Activated CD8-positive, alpha-beta T cell treated with anti-CD3 and anti-CD28 coated beads for 36 hours (primary cell): ENCODE results near the gene TBCA. TPM values are rescaled to one million over a fixed set of nuclear protein-coding genes. Genes with fewer than 3 reads are reported as not detected.
A peak's percentile ranks its signal among the peaks of the same experiment; 100 is the strongest.

ENCODE experiments used
- ATAC-seq: fragments of 200-7000 bp; cut with Tn5 transposase; one replicate; pipeline ENCODE4 v1.10.0; 2021; ENCODE audit warnings: mild to moderate bottlenecking, moderate library complexity
- CTCF ChIA-PET: fragments of 350-600 bp; sonication (Branson Sonifier 250); formaldehyde crosslinking; loops from one replicate; lab custom pipeline; 2021; ENCODE audit warnings: antibody characterized with exemption; lab: Charles Lee
- POLR2A ChIA-PET: fragments of 350-600 bp; sonication (Branson Sonifier 250); formaldehyde crosslinking; loops from one replicate; lab custom pipeline; 2021; ENCODE audit warnings: antibody characterized with exemption; lab: Charles Lee
- DNase-seq: peaks from one replicate; pipeline ENCODE4 v3.0.0-alpha.2; 2020
- H3K27ac Mint-ChIP-seq: one replicate; pipeline ENCODE4 v1.8.0; 2021; ENCODE audit warnings: mild to moderate bottlenecking, mixed read lengths
- H3K27me3 Mint-ChIP-seq: one replicate; pipeline ENCODE4 v1.8.0; 2021; ENCODE audit warnings: mixed read lengths
- H3K36me3 Mint-ChIP-seq: one replicate; pipeline ENCODE4 v1.8.0; 2021; ENCODE audit warnings: low read depth, mixed read lengths
- H3K4me1 Mint-ChIP-seq: one replicate; pipeline ENCODE4 v1.8.0; 2021; ENCODE audit warnings: low read depth, mixed read lengths
- H3K4me3 Mint-ChIP-seq: one replicate; pipeline ENCODE4 v1.8.0; 2021; ENCODE audit warnings: mild to moderate bottlenecking, moderate library complexity, mixed read lengths
- H3K9me3 Mint-ChIP-seq: one replicate; pipeline ENCODE4 v1.8.0; 2021; ENCODE audit warnings: mixed read lengths
- intact Hi-C: fragments of 100-400 bp; cut with micrococcal nuclease; formaldehyde crosslinking; loops from one replicate; pipeline ENCODE4 v1.10.0; 2022
- total RNA-seq, 2 experiments: library from RNA; stranded (reverse); gene quantifications; one replicate each; pipeline ENCODE4 v1.2.3, GENCODE V29; 2021
- TF ChIP-seq, protein P1 (sequence below): fragments of 200-600 bp; IDR thresholded peaks from one replicate; pipeline ENCODE4 v1.8.0; 2022; ENCODE audit warnings: antibody characterized with exemption, mild to moderate bottlenecking

The TBCA gene
- total RNA-seq, 2 experiments from 2014 or later, result 192 to 196 TPM

DNA sequence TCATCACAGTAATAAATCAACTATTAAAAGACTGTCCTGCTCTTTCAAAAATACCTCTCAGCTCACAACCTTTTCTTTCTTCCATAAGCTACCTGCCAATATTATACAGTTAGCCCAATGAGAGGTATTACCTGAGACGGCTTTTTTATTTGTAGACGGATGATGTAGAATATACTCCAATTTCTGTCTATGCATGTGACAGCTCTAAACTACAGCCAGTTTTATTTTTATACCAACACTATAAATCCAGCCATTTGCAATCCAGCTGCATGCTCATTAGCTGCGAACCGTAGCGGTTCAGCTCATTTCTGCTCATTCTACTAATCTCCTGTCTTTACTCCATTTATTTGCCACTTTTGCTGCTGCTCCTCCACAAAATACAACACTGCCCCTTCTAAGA lies 51.2 kb downstream of the TBCA start:
- Mint-ChIP-seq H3K27ac (no peak overlapping the region), H3K27me3 (no peaks in the 10 kb centered on the region), H3K9me3 (no peaks in the 10 kb centered on the region), H3K36me3 (peaks cover 12% of the 10 kb centered on the region), H3K4me3 (no peak overlapping the region), H3K4me1 (peaks cover 24% of the 10 kb centered on the region)
- TF ChIP-seq, protein P1, sequence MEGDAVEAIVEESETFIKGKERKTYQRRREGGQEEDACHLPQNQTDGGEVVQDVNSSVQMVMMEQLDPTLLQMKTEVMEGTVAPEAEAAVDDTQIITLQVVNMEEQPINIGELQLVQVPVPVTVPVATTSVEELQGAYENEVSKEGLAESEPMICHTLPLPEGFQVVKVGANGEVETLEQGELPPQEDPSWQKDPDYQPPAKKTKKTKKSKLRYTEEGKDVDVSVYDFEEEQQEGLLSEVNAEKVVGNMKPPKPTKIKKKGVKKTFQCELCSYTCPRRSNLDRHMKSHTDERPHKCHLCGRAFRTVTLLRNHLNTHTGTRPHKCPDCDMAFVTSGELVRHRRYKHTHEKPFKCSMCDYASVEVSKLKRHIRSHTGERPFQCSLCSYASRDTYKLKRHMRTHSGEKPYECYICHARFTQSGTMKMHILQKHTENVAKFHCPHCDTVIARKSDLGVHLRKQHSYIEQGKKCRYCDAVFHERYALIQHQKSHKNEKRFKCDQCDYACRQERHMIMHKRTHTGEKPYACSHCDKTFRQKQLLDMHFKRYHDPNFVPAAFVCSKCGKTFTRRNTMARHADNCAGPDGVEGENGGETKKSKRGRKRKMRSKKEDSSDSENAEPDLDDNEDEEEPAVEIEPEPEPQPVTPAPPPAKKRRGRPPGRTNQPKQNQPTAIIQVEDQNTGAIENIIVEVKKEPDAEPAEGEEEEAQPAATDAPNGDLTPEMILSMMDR, result no peak
- ATAC-seq (no peak), DNase-seq (no peak)
- intact Hi-C loops, result no loop called here
- ChIA-PET CTCF (no interaction called here), POLR2A (no interaction called here)

DNA sequence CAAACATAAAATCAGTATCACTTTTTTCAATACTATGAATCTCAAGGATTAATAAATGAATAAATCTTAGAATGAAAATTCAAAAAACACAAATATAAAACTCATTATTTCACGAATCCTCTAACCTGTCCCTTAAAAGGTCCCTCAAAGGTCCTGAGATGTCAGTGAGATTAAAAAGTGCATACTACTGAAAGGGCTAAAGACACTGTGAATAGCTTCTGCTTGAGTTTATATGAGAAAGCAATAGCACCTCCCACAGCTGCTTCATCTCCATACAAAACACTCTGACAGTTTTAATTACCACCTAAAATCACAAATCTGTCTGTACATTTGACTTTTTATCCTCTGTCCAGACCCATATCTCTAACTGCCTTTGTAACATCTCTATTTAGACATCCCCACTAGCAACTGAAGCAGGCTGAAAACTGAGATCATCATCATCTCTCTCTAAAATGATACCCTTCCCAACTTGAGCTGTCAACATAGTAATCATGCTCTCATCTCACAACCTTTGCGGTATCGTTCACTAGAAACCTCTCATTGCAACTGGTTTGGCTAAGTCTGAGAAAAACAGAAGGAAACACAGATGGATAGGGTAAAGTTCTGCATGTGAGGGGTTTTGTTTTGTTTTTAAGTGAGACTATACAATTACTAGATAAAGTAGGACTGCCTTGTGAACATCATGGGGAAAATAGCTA lies 56.3 kb downstream of the TBCA start:
- POLR2A ChIA-PET, result interaction anchor here (0.7 kb wide), 1 partner anchor 1766 kb away, joined by 3 read pairs; no protein-coding TSS in a partner anchor
- Mint-ChIP-seq H3K4me3 (no peak overlapping the region), H3K27me3 (no peaks in the 10 kb centered on the region), H3K36me3 (peaks cover 13% of the 10 kb centered on the region), H3K9me3 (no peaks in the 10 kb centered on the region), H3K4me1 (peaks cover 29% of the 10 kb centered on the region), H3K27ac (peak overlapping the region; percentile 66)
- TF ChIP-seq, protein P1, result no peak
- CTCF ChIA-PET, result no interaction called here
- no peak for DNase-seq
- ATAC-seq, result no peak
- intact Hi-C loops, result no loop called here

DNA sequence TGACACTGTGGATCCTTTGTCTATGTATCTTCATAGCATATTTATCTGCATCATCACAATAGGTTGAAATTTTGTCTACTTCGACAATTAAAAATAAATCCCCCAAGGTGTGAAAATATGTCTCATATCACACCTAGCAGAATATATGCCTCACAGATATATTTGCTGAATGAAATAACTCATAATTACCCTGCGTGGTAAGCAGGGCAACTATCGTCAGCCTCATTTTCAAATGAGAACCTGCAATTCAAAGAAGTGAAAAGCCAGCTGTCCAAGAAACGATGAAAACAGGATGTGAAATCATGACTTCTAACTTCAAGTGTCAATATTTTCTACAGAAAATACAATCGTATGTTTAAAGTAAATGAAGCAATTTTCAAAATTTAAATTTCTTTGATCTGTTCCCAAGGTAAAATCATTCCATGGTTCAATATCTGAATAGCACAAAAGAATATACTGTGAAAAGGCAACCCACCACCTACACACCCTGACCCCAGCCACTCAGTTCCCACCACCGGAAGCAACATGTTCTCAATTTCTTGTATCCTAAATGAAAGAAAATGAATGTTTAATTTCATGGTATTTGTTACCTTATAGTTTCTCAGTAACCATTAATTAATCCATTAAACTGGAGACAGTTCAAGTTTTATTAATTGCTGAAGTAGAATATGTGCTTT lies 57.1 kb downstream of the TBCA start:
- ATAC-seq (peak; percentile 62), DNase-seq (peak; percentile 6)
- CTCF ChIA-PET, result no interaction called here
- H3K27me3 Mint-ChIP-seq, result no peaks in the 10 kb centered on the region
- peaks cover 26% of the 10 kb centered on the region for H3K4me1 Mint-ChIP-seq
- POLR2A ChIA-PET, result interaction anchor here (0.7 kb wide), 1 partner anchor 1767 kb away, joined by 3 read pairs; no protein-coding TSS in a partner anchor
- no peaks in the 10 kb centered on the region for H3K9me3 Mint-ChIP-seq
- H3K36me3 Mint-ChIP-seq, result peaks cover 13% of the 10 kb centered on the region
- intact Hi-C loops, result no loop called here
- H3K4me3 Mint-ChIP-seq, result peak overlapping the region; percentile 11
- peak overlapping the region; percentile 79 for H3K27ac Mint-ChIP-seq
- TF ChIP-seq, protein P1, result no peak

DNA sequence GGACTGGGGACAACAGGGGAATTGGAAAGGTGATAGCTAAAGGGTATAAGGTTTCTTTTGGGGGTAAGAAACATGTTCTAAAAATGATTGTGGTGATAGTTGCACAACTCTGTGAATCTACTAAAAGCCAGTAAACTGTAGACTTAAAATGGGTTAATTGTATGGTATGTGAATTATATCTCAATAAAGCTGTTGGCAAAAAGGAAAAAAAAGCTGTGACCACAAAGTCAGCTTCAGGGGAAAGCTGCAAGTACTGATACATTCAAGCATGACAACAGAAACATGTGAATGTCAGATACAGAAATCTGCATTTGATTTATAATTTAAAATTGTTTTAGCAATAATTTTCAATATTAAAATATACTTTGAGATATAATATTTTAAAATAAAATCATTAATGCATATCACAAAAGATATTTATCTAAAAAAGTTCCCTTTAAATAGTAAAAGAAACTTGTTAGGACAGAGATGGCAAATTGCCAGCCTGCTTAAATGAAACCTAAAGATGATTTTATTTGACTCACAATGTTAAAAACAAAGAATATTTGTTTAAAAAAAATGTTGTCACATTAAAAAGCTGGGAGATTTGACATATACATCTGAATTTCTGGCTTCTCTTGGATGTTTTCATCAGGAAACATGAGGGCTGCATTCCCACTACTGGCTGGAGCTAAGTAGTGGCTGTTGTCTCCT lies 66.0 kb downstream of the TBCA start:
- Mint-ChIP-seq H3K27me3 (no peaks in the 10 kb centered on the region), H3K4me3 (no peak overlapping the region), H3K9me3 (no peaks in the 10 kb centered on the region), H3K4me1 (peaks cover 7% of the 10 kb centered on the region), H3K36me3 (peaks cover 13% of the 10 kb centered on the region), H3K27ac (no peak overlapping the region)
- no peak for DNase-seq
- POLR2A ChIA-PET, result no interaction called here
- TF ChIP-seq, protein P1, result no peak
- ATAC-seq, result no peak
- CTCF ChIA-PET, result no interaction called here
- intact Hi-C loops, result no loop called here
